HG03342 (cell line): ENCODE results near the gene PATL2.
"Not testable (repeated sequence)": the region's sequence is repeated elsewhere in the genome, so short reads cannot be mapped to it uniquely, and the experiment has no call there.

Experiments used
- ATAC-seq: cut with Tn5 transposase; IDR thresholded peaks from one replicate; pipeline ENCODE4 v1.9.1; 2021; ENCODE audit warnings: mild to moderate bottlenecking, moderate library complexity; ENCODE audit not compliant: unreplicated experiment

Gene PATL2

DNA sequence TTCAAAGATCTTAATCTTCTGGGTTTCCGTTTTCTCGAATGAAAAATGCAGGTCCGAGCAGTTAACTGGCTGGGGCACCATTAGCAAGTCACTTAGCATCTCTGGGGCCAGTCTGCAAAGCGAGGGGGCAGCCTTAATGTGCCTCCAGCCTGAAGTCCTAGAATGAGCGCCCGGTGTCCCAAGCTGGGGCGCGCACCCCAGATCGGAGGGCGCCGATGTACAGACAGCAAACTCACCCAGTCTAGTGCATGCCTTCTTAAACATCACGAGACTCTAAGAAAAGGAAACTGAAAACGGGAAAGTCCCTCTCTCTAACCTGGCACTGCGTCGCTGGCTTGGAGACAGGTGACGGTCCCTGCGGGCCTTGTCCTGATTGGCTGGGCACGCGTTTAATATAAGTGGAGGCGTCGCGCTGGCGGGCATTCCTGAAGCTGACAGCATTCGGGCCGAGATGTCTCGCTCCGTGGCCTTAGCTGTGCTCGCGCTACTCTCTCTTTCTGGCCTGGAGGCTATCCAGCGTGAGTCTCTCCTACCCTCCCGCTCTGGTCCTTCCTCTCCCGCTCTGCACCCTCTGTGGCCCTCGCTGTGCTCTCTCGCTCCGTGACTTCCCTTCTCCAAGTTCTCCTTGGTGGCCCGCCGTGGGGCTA, at the start of gene PATL2, which contains the start of gene B2M:
TSS of gene PATL2 (minus strand) at position 228 of the 647 bp plus-strand sequence. CDS start 34,833 bp downstream, outside the sequence.
TSS of gene B2M (plus strand) at position 422 of the 647 bp plus-strand sequence. CDS start at position 452, 30 bp downstream.
- peak; percentile 72 for ATAC-seq

- no peak for ATAC-seq
Observed at GRCh38 chr15:44753345-44753744, 42.2 kb upstream of the PATL2 start.

- not testable (repeated sequence) for ATAC-seq
Observed at GRCh38 chr15:44743454-44743853, 32.3 kb upstream of the PATL2 start.

GRCh38 chr15:44739222-44739847, 28.2 kb upstream of the PATL2 start:
- ATAC-seq: not testable (repeated sequence)

DNA sequence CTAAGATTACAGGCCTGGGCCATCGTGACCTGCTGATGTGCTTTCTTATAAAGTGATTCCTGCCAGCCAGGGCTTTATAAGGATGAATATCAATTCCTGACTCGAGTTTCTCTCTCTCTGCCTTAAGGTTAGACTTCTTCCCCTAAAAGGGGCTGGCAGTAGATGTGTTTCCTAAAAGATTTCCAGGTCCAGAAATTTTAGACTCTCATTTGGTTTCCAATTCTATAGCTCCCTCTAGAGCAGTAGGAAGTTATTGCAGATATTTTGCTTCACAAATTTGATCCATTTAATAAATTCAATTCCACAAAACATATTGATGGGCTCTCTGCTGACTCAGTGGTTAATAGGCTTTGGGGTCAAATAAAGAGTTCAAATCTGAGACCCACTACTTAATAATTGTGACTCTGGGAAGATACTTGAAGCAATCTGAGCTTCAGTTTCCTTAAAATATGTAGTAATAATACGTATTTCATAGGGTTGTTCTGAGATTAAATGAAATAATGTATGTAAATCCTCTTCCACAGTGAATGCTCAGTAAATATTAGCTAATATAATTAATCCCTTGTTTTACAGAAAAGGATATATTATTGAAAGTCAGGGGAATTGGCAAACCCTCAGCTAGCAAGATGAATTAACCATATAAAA, 27.3 kb upstream of the PATL2 start:
- ATAC-seq: no peak

- ATAC-seq: no peak
Observed at GRCh38 chr15:44736181-44736765, 25.1 kb upstream of the PATL2 start, which contains the start of gene TRIM69. Gene TRIM69, plus strand, starts transcription at chr15:44736528. Its CDS starts 177 bp downstream, at chr15:44736705.

- ATAC-seq: no peak
Observed at GRCh38 chr15:44735482-44736180, 24.5 kb upstream of the PATL2 start.

DNA sequence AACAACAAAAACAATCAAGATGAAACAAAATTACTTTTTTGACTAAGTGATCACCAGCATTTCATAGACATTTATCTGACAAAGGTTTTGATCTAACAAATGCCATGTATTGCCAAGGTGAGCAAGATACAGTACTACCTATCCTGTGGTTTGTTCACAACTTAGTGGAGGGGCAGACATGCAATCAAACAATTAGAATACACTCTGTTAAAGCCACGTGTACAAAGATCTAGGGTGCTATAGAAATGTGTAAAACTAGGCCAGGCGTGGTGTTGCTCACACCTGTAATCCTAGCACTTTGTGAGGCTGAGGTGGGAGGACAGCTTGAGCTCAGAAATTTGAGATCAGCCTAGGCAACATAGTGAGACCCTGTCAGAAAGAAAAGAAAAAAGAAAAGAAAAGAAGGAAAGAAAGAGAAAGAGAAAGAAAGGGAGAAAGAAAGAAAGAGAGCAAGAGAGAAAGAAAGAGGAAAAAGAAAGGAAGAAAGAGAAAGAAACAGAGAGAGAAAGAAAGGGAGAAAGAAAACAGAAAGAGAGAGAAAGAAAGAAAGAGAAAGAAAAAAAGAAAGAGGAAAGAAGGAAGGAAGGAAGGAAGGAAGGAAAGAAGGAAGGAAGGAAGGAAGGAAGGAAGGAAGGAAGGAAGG, 23.8 kb upstream of the PATL2 start:
- no peak for ATAC-seq

- no peak for ATAC-seq
Observed at GRCh38 chr15:44729408-44730127, 18.4 kb upstream of the PATL2 start.

DNA sequence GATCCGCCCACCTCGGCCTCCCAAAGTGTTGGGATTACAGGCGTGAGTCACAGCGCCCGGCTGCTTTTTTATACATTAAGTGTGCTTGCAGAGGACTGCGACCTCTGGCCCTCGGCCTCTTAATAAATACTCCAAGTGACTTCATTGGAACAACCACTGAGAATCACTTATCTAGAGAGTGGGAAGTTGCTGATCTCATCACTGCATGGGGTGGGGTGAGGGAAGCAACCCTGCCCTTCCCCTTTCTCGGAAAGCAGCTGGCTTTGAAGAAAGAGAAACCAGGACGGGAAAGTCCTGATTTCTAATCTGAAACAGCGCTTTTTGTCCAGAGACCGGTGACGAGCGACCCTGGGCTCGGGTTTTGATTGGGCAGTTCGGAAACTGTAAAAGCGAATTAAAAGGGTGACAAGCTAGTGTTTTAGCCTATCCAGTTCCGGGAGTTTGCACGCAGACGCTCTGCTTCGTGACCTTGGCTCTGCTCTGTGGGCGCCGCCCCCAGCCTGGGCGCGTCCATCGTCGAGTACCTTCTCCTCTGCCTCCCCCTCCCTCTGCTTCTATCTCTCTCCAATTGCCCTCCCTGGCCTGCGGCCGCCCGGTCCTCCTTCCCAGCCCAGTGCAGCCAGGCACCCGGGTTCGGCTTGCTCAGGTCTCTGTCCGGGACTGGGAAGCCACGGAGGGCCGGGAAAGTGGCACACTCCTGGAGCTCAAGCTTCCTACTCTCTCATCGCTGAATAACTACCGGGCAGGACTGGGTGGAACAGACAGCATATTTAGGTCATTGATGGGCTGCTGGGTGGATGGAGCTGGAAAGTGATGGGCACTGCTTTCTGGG, 17.7 kb upstream of the PATL2 start:
- peak; percentile 66 for ATAC-seq

GRCh38 chr15:44728232-44728575, 17.1 kb upstream of the PATL2 start:
- not testable (repeated sequence) for ATAC-seq

- ATAC-seq: no peak
Observed at GRCh38 chr15:44727485-44728231, 16.5 kb upstream of the PATL2 start.

DNA sequence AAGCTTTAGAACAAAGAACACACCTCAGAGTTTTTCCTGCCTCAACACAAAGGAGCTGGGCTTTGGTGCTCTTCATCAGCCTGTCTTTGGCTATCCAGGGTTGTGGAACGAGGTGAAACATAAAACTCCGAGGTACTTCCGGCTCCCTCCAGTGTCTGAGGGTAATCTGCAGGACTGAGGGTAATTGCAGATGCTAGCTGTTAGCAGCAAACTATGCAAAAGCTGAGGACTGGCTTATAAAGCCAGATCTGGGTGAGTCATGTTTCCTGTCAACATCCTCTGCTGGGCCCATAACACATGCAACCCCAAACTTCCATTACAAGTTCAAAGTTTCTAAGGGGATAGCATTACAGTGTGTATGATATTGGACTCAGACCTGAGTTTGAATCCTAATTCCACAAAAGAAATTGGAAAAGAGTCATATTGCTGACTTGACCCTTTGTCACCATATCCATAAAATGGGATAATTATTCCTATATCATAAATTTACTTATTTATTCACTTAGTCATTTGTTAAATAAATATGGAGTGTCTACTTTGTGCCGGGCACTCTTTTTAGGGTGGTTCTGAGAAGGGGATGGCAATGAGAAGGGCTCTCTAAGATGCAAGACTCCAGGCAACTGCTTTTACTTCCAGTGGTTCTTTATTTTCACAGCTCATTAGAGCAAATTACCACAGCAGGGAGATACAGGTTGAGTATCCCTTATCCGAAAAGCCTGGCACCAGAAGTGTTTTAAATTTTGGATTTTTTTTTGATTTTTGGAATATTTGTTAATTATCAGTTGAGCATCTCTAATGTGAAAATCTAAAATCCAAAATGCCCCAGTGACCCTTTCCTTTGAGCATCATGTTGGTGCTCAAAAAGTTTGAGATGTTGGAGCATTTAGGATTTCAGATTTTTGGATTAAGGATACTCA, 15.7 kb upstream of the PATL2 start:
- peak; percentile 35 for ATAC-seq

DNA sequence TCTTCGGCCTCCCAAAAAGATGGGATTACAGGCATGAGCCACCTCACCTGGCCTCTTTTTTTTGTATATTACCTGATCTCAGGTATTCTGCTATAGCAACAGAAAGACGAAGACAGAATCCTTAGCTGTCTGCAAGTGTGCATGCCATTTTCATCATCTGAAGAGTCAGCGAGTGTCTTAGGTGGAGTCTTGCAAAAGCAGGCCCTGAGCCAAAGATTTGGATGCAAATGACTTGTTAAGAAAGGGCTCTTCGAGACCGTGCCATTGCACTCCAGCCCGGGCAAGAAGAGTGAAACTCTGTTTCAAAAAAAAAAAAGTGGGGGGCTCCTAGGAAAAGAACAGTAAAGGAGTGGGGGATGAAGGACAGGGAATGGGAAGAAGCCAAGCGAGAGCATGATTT, 15.0 kb upstream of the PATL2 start:
- no peak for ATAC-seq

GRCh38 chr15:44722011-44722410, 10.9 kb upstream of the PATL2 start:
- ATAC-seq: no peak

- no peak for ATAC-seq
Observed at GRCh38 chr15:44720460-44721176, 9.5 kb upstream of the PATL2 start.
